Measurements from ENCODE around the gene TLE3. TPM values are rescaled to one million over a fixed set of nuclear protein-coding genes. Genes with fewer than 3 reads are reported as not detected.

TLE3 gene
- total and polyA plus RNA-seq, 2 donors (not counting 1 experiment from before 2014, with no cell fraction given): 14.6 to 16.5 TPM

DNA sequence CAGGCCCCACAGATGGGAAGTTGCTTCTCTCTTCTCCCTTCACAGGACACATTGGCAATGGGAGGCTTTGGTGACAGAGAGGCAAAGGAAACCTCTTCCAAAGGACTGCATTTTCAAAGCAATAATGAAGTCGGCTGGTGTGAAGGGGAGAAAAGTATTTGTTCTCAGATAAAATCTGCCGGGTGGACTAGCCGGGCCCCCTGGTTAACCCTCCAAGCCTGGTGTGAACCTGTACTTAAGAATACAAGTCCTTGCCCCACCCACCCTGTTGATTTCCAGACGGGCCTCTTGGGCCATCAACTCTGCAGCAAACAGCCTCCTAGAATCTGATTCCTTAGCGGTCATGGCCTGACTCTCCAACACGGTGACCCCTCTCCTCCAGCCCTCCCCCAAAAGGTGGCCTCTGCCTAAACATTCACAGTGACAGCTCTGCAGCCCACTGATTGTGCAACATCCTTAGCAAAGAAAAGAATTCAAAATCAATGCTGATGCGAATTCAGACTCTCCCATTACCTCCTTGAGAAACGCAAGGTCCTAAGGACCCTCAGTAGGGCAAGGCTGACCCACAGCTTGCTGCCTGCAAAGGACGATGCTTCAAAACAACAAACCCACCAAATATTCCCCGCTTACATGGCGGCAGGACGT lies 9.9 kb downstream of the TLE3 start:
- Histone ChIP-seq H3K9ac (ENCODE audit: insufficient read depth, low read length) (no peak overlapping the region), H4K20me1 (ENCODE audit: control insufficient read depth, extremely low read depth, insufficient read depth, low read length) (no peaks in the 10 kb centered on the region), H3K79me2 (ENCODE audit: control insufficient read depth, insufficient read depth, low read length) (peaks cover 13% of the 10 kb centered on the region), H3K4me1 (ENCODE audit: control insufficient read depth, extremely low read depth, insufficient read depth, low read length) (peaks cover 11% of the 10 kb centered on the region), H3K4me2 (ENCODE audit: extremely low read depth, insufficient read depth, low read length) (no peak overlapping the region), H2AFZ (ENCODE audit: low read length) (no peak overlapping the region), H3K27ac (ENCODE audit: insufficient read depth, low read length) (no peak overlapping the region), H3K4me3 (replicated peaks in 1 of 4; ENCODE audit: control extremely low read depth in 1 of 4, insufficient read depth in 1 of 4, low read depth in 3 of 4, low read length in 4 of 4) (no peak overlapping the region), H3K36me3 (ENCODE audit: control insufficient read depth, insufficient read depth, low read length) (peaks cover 7% of the 10 kb centered on the region), H3K9me3 (ENCODE audit: control insufficient read depth, insufficient read depth, low read depth, low read length) (no peaks in the 10 kb centered on the region), H3K27me3 (ENCODE audit: control insufficient read depth, insufficient read depth, low read length) (no peaks in the 10 kb centered on the region)
- TF ChIP-seq EZH2 (IDR thresholded peaks at IDR 0.05; ENCODE audit: low read length, missing control alignments) (no peak), CTCF (conservative IDR thresholded peaks at IDR 0.05 in 1 of 2, IDR thresholded peaks at IDR 0.05 in 1 of 2; ENCODE audit: low read depth in 1 of 2, low read length in 2 of 2) (no peak)
- DNase-seq (ENCODE audit: low read depth in 2 of 2): no peak

DNA sequence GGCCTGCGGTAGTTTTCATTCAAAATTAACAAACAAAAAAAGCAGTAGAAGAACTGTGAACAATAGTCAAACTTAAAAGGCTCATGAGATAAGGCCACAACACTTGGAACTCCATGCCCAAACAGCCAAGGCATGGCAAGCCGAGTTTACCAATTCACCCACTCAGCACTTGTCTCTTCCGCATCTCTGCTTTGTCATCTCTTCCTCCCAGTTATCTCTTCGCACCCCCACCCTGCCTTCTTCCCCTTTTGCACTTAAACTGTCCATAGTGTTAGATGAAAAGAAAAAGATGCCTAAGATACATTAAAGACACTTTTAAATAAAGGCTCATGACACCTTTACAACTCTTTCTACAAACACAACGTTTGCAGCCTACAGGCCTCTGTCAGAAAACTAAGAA lies 11.1 kb downstream of the TLE3 start:
- H3K9ac ChIP-seq (ENCODE audit: insufficient read depth, low read length): no peak overlapping the region
- no peaks in the 10 kb centered on the region for H4K20me1 ChIP-seq (ENCODE audit: control insufficient read depth, extremely low read depth, insufficient read depth, low read length)
- peaks cover 11% of the 10 kb centered on the region for H3K4me1 ChIP-seq (ENCODE audit: control insufficient read depth, extremely low read depth, insufficient read depth, low read length)
- H3K9me3 ChIP-seq (ENCODE audit: control insufficient read depth, insufficient read depth, low read depth, low read length): no peaks in the 10 kb centered on the region
- no peak overlapping the region for H3K27ac ChIP-seq (ENCODE audit: insufficient read depth, low read length)
- H3K79me2 ChIP-seq (ENCODE audit: control insufficient read depth, insufficient read depth, low read length): peaks cover 7% of the 10 kb centered on the region
- no peaks in the 10 kb centered on the region for H3K27me3 ChIP-seq (ENCODE audit: control insufficient read depth, insufficient read depth, low read length)
- no peak overlapping the region for H2AFZ ChIP-seq (ENCODE audit: low read length)
- peaks cover 10% of the 10 kb centered on the region for H3K36me3 ChIP-seq (ENCODE audit: control insufficient read depth, insufficient read depth, low read length)
- no peak overlapping the region for H3K4me2 ChIP-seq (ENCODE audit: extremely low read depth, insufficient read depth, low read length)
- TF ChIP-seq EZH2 (IDR thresholded peaks at IDR 0.05; ENCODE audit: low read length, missing control alignments) (no peak), CTCF (conservative IDR thresholded peaks at IDR 0.05 in 1 of 2, IDR thresholded peaks at IDR 0.05 in 1 of 2; ENCODE audit: low read depth in 1 of 2, low read length in 2 of 2) (no peak)
- H3K4me3 ChIP-seq (replicated peaks in 1 of 4; ENCODE audit: control extremely low read depth in 1 of 4, insufficient read depth in 1 of 4, low read depth in 3 of 4, low read length in 4 of 4): no peak overlapping the region
- no peak for DNase-seq (ENCODE audit: low read depth in 2 of 2)

DNA sequence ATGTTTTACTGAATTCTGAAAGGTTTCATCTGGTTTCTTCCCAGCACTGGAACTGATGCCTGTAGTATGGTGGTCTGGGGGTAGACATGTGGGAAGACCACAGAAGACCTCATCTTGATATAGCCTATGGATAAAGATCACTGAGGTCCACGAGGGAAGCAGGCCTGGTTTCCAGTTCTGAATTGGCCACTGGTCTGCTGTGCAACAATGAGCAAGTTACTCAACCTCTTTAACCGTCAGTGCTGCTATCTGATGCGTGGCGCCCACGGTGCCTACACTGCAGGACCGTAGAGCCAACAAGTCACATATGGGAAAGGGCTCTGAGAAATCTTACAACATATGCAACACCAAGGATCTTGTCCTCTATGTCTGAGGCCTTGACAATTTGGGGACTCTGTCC lies 13.3 kb downstream of the TLE3 start:
- Histone ChIP-seq H3K9me3 (ENCODE audit: control insufficient read depth, insufficient read depth, low read depth, low read length) (no peaks in the 10 kb centered on the region), H4K20me1 (ENCODE audit: control insufficient read depth, extremely low read depth, insufficient read depth, low read length) (no peaks in the 10 kb centered on the region), H3K27me3 (ENCODE audit: control insufficient read depth, insufficient read depth, low read length) (no peaks in the 10 kb centered on the region), H3K4me2 (ENCODE audit: extremely low read depth, insufficient read depth, low read length) (no peak overlapping the region), H3K4me1 (ENCODE audit: control insufficient read depth, extremely low read depth, insufficient read depth, low read length) (peaks cover 6% of the 10 kb centered on the region), H3K9ac (ENCODE audit: insufficient read depth, low read length) (no peak overlapping the region), H3K4me3 (replicated peaks in 1 of 4; ENCODE audit: control extremely low read depth in 1 of 4, insufficient read depth in 1 of 4, low read depth in 3 of 4, low read length in 4 of 4) (no peak overlapping the region), H3K36me3 (ENCODE audit: control insufficient read depth, insufficient read depth, low read length) (peaks cover 8% of the 10 kb centered on the region), H3K79me2 (ENCODE audit: control insufficient read depth, insufficient read depth, low read length) (peaks cover 7% of the 10 kb centered on the region), H2AFZ (ENCODE audit: low read length) (no peak overlapping the region), H3K27ac (ENCODE audit: insufficient read depth, low read length) (no peak overlapping the region)
- no peak for TF ChIP-seq EZH2 (IDR thresholded peaks at IDR 0.05; ENCODE audit: low read length, missing control alignments)
- no peak for TF ChIP-seq CTCF (conservative IDR thresholded peaks at IDR 0.05 in 1 of 2, IDR thresholded peaks at IDR 0.05 in 1 of 2; ENCODE audit: low read depth in 1 of 2, low read length in 2 of 2)
- DNase-seq (ENCODE audit: low read depth in 2 of 2): no peak

All from fibroblast of lung (primary cell).